A549 (cell line): ENCODE measurements around the gene LAMB1.

ENCODE experiments used
- ESRRA ChIP-seq: fragments of 150-350 bp; IDR thresholded peaks from 2 replicates; pipeline ENCODE4 v1.6.1; 2014; ENCODE audit warnings: mild to moderate bottlenecking, low read length, borderline replicate concordance
- HOXA7 ChIP-seq: fragments of 250-450 bp; sonication (Bioruptor Pico); IDR thresholded peaks from 2 replicates; pipeline ENCODE4 v1.5.0; 2020; ENCODE audit warnings: mild to moderate bottlenecking, moderate library complexity
- KDM1A ChIP-seq: fragments of 200-600 bp; sonication (generic); IDR thresholded peaks from 2 replicates; pipeline ENCODE4 v1.6.1; 2016; ENCODE audit warnings: low read depth, mild to moderate bottlenecking
- POLR2A ChIP-seq: IDR thresholded peaks from 2 replicates; pipeline ENCODE4 v1.6.1; 2012; ENCODE audit warnings: mild to moderate bottlenecking, low read length
- RAD21 ChIP-seq, 2 experiments: fragments of >200 bp in 1 of 2; sonication (Bioruptor Twin) in 1 of 2; formaldehyde crosslinking in 1 of 2; IDR thresholded peaks in 1 of 2; conservative IDR thresholded peaks in 1 of 2; 2 replicates in 1 of 2; 3 replicates in 1 of 2; pipeline ENCODE4 v1.6.1; 2012 to 2018; ENCODE audit warnings: inconsistent platforms in 1 of 2
- REST ChIP-seq: fragments of 200-600 bp; sonication (generic); IDR thresholded peaks from 2 replicates; pipeline ENCODE4 v1.6.1; 2016; ENCODE audit warnings: antibody characterized with exemption, mild to moderate bottlenecking, moderate library complexity
- TF ChIP-seq, protein P1 (sequence below): fragments of >200 bp; sonication (Bioruptor Twin); formaldehyde crosslinking; IDR thresholded peaks from 3 replicates; pipeline ENCODE4 v1.5.1; 2016

DNA sequence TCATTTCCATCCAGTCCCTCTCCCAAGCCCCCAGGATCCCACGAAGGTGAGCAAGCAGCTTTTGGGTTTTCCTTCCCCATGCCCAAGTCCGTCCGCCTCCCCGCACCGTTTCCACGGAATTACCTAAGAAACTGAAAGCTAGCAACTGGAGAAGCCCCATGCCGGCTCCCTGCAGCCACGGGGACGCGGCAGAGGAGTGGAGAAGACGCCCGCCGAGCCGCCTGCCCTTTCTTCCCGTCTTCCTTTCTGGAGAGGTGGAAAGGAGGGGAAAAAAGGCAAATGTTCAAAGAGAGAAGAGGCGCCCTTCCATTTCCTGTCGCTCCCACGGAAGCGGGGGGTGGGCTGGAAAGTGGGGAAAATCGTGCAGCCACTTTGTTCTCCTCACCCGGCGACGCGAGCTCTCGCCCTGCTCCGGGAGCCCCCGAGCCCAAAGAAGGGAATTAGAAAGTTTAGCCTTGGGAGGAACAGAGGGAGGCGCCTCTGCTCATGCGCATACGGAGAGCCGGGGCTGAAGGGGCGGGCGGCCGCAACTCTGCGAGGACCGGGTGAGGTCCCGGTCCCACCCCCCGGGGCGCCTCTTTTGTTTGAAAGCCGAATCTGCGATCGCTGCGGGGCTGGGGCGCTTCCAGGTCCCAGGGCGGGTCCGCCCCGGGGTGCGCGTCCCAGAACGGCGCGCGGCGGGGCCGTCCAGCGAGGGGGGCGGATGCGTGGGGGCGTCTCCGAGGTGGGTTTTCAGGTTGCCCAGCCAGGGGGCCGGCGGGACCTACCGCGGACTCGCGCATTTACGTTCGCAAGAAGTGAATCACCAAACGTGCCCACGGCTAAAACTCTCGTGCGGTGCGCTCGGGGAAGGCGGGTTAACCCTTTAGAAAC, at the start of gene LAMB1:
- TF ChIP-seq HOXA7 (CRISPR knock-in tag) (no peak), ESRRA (no peak), RAD21 (conservative IDR thresholded peaks at IDR 0.05 in 1 of 2, IDR thresholded peaks at IDR 0.05 in 1 of 2) (peak in 1 of 2 experiments; percentile 28; a peak in 2 of 5 replicates), REST (no peak), KDM1A (no peak), POLR2A (peak; percentile 69)
- TF ChIP-seq, protein P1, sequence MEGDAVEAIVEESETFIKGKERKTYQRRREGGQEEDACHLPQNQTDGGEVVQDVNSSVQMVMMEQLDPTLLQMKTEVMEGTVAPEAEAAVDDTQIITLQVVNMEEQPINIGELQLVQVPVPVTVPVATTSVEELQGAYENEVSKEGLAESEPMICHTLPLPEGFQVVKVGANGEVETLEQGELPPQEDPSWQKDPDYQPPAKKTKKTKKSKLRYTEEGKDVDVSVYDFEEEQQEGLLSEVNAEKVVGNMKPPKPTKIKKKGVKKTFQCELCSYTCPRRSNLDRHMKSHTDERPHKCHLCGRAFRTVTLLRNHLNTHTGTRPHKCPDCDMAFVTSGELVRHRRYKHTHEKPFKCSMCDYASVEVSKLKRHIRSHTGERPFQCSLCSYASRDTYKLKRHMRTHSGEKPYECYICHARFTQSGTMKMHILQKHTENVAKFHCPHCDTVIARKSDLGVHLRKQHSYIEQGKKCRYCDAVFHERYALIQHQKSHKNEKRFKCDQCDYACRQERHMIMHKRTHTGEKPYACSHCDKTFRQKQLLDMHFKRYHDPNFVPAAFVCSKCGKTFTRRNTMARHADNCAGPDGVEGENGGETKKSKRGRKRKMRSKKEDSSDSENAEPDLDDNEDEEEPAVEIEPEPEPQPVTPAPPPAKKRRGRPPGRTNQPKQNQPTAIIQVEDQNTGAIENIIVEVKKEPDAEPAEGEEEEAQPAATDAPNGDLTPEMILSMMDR, result no peak
